ENCODE measurements around the gene CROCC.

Gene CROCC

DNA sequence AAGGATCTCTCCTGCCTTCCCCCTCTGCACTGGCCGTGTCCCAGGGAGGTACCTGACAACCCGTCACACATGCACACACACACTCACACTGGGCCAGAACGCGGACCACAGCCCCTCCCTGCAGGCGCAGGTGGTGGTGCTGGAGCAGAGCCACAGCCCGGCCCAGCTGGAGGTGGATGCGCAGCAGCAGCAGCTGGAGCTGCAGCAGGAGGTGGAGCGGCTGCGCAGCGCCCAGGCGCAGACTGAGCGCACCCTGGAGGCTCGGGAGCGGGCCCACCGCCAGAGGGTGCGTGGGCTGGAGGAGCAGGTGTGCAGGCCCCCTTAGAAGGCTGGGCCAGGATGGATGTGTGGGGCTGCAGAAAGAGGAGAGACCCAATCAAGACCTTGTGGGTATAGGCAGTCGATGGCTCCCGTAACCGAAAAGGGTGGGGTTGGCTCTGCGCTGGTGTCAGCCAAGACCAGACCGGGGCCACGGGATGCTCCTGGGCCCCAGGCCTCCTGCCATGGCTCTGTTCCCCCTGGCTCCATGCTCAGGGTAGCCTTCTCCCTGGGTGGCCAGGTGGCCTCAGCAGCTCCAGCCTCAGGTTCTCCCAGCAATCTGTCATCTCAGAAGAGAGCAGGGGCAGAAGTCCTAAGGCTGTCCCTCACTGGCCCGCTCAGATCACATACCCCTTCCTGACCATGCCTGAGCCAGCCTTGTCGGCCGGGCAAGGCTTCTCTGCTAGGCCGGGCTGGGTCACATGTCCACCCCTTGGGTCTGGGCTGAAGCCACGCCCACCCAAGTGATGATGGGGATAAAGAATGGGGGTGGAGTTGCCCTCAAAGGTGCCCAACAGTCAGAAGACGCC lies 49.8 kb downstream of the CROCC start:
- DNase-seq = no peak

DNA sequence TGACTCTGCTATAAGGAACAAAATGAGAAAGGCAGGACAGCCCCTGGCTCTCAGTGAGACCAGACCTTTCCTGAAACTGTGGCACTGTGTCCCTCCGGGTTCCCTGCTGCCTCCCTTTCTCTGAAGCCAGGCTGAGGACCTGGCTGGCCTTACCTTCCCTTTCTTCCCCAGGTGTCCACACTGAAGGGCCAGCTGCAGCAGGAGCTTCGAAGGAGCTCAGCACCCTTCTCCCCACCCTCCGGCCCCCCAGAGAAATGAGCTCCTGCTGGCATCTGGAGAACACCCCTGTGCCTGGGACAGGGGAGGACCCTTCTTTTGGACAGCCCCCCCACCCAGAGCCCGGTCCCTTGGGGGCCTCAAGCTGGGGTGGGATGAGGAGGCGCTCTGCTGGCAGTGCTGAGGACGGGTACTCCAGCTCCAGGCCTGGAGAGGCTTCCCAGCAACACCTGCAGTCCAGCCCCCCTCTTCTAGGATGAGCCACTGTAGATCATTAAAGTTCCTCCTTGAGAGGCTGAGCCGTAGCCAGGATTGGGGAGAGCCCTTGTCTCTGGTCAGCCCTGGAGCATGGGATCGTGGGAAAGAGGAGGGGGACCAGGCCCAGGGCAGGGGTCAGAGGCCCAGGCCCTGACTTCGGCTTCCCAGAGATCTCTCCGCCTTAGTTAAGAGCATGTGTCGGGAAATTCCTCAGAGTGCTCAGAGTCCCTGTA lies 50.6 kb downstream of the CROCC start:
- DNase-seq = no peak

DNA sequence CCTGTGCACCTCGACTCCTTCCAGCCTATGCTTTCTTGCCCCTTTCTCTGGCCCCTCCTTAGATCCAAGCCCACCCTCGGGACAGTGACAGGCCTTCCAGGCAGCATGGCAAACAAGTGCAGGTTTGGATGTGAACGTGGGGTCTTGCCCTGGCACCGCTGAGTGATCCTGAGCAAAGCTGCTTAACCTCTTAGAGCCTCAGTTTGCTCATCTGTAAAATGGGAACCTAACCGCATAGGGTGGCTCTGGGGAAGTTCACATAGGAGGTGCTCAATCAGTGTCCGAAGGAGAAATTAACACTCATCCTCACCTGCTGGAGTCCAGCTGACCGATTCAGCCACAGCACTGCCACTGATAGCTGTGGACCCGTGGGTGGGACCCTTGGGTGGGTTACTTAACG lies 51.5 kb downstream of the CROCC start:
- no peak for DNase-seq

DNA sequence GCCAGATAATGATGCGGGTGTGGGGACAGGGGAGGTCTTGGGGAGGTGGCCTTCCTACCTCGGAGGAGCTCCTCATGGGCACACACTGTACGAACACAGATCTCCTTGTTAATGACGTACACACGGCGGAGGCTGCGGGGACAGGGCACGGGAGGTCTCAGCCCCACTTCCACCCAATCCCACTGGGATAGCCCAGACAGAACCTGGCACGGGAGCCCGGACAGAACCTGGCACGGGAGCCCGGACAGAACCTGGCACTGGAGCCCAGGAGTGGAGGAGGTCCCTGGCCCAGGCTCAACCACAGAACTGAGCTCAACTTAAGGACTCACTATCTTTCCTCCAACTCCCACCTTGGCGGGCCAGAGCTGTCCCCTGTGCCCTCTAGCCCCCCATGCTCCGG lies 53.5 kb downstream of the CROCC start:
- DNase-seq = no peak

DNA sequence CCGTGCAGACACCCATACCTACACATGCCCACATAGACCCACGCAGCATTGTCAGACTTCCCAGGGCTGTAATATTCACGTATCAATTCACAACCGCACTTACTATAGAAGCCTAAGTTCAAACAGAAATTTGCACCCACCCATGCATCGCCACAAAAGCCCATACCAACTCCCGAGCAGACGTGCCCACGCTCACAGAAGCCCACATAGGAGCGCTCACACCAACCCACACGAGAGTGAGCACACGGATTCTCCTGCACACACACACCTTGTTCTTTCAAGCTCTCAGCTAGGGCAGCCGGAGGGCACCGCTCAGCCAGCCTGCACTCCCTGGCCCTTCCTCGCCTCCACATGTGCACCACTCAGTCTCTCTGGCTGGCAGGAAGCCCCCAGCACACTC lies 54.1 kb downstream of the CROCC start:
- no peak for DNase-seq

DNA sequence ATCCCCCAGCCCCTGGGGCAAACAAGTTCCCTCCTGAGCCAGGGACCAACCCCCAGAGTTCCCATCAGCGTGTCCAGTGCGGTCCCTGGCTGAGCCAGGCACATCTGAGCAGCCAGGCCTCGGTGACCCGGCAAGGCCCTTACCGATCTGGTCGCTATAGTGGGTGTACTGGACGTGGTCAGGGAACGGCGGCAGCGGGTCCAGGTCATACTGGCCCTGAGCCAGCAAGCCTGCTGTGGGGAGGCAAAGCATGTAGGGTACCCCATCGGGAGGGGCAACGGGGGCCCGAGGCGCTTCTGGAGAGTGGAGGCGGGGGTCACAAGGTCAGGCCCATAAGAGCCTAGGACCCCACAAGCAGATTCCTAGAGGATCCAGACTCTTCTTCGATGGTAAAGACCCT lies 55.2 kb downstream of the CROCC start:
- DNase-seq = no peak

DNA sequence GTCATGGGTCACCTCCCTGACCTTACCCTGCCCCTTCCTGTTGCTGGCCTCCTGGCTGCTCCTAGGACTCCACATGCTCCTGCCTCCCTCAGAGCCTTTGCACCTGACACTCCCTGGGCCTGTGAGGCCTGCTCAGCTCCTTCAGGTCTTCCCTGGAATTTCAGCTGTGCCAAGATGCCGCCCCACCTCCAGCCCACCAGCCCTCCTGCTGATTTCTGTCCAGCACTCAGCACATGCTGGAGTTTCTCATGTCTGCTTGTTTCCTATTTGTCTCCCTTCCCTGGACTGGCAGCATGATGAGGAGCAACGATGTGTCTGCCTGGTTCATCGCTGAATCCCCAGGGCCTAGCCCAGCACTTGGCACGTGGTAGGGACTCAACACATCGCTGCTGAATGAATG lies 55.6 kb downstream of the CROCC start:
- no peak for DNase-seq

DNA sequence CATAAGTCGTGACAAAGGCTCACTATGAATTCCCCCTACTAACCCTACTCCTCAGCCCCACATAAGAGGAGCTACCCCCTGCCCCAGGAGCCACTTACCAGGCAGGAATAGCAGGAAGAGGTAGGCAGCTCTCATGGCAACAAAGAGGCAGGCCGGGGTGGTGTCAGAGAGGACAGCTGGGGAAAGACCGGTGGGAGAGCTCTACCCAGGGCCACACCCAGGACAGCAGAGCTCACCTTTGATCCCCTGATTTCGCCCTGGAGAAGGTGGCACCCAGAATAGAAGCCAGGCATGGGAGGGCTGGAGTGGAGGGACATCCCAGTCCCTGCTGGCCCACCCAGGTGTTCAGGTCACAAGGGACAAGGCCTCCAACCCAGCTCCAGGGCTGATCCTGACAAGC lies 56.4 kb downstream of the CROCC start:
- DNase-seq = no peak

DNA sequence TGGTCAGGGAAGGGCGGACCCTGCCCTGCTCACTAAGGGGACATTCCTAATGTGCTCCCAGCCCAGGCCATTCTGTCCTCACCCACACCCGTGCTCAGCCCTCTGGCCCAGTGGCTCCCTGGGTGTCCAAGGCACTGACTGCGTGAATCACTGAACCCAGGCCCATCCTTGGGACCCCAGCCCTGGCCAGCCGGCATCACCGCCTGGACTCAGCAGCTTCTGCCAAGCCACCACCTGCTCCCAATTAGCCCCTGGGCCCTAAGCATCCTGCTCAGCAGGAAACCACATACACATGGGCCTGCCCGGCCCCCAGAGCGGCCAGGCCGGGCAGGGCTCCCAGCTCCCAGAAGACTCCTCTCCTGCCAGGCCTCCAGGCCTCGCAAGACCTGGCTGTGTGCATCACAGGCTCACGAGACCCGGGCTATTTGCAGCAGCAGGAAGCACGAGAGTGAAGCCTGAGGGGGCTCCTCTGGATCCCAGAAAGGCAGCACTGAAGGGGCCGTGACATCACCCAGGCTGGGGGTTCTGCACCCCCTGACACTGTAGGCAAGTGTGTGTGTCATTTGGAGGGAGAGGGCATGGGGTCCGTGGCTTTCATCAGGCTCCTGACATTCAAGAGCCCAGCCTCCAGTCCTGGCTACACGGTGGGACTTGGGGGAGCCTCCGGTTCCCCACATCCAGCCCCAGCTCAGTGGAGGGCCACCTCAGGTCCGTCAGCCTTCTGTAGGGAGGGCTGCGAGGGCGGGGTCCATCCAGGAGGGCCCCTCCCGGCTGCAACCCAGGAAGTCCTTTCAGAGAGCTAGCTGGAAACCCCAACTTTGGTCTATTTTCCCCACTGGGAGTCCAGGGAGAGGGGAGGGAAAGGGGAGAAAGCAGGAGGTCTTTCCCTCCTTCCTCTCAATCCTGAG lies 57.1 kb downstream of the CROCC start:
- no peak for DNase-seq

DNA sequence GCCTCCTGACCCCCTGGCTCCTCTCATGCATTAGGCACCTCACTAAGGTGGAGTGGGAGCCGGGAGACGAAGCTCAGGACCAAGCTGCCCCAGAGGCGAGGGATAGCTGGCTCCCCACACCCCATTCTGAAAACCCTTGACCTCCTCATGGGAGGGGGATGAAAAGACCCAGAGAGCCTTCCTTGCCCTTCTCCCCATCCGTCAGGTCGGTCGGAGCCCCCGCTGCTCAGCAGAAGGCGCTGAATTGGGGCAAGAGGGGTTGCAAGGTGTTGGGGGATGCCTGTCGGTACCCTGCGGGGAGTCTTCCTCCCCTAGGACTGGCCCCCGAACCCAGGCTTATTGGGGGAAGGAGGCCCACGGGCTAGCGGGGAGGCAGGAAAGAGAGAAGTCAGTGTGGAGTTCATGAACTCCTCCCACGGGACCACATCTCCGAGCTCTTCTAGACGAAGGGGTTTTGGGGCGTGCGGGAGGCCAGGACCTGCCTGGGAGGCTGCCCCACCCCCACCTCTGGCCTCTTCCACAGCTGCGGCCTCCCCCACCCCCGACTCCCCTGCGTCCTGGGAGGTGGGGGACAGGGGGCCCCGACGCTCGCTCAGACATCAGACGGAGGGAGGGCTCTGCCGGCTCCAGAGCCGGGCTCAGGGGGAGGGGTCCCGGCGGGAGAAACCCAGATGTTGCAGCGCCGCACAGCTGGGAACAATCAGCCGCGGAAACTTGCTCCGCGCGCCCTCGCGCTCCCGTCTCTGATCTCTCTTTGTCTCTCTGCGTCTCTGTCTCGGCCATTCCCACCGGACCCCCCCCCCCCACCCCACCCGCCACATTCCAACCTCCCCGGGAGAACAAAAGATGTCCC lies 58.0 kb downstream of the CROCC start:
- no peak for DNase-seq

DNA sequence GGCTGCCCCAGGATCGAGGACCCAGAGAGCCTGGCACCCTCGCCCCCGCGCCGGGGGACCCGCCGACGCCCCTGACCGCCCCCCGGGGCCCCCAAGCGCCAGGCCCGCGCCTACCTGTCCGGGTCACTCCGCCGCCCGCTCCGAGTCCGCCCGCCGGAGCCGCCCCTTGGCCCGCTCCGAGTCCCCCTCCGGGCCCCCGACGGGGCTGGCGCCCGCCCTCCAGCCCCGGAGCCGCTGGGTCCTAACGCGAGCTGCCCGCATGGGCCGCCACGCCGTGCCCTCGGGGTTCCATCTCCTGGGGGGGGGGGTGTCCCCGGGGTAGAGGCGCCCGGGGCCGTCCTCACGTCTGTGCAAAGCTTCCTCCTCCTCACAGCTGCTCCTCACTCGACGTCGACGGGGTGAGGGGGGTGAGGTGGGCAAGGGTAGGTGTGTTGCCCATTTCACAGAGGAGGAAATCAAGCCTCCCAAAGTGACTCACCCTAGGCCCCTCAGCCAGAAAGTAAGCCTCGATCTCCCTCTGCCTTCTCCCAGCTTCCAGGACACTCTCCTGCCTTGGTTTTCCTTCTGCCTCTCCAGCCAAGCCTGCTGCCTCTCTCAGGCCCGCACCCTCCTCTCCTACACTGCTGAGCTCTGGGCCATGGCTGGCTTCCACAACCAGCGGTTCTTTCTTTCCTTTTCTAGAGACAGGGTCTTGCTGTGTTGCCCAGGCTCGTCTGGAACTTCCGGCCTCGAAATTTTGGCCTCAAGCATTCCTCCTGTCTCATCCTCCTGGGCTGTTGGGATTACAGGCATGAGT lies 58.9 kb downstream of the CROCC start, which contains the start of gene MFAP2:
TSS of gene MFAP2 (minus strand) at position 148 of the 796 bp plus-strand sequence. CDS start 2,347 bp downstream, outside the sequence.
- DNase-seq = no peak

DNA sequence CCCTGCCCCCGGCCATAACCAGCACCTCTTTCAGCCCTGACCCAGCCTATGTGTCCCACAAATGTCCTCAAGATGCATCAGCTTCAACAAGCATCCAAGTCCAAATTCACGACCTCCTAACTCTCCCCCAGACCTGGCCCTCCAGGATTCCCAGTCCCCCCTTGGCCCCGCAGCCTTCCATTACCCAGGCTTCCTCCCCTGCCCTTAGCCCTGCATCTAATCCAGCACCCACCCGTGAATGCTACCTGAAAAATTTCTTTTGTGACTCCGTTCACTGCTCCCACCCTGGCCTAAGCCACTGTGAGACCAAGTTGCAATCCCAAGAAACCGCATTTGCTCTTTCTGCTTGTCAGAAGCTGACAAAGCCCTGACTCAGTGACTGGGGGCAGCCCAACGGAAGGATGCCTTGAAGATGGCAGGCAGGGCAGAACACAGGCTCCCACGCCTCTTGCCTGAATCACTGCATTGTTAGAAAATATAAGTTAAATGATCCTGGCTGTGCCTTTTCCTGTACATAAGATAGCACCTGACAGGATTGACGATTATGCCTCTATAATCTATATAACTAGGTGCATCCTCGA lies 59.6 kb downstream of the CROCC start:
- no peak for DNase-seq

DNA sequence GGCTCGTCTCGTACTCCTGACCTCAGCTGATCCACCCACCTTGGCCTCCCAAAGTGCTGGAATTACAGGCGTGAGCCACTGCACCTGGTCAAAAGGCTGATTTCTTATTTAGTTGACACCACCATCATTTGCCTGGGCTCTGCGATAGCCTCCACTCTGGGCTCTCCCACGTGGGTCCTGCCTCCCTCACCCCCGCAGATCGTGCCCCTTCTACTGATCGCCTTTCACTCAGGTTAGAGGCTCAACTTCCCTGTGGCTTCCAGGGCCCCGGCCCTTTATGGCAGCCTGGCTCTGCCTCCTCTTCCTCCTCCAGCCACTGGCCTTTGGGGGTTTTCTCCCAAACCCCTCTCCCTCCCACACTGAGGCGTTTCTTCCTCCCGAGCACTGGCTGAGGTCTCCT lies 61.2 kb downstream of the CROCC start:
- DNase-seq = no peak

DNA sequence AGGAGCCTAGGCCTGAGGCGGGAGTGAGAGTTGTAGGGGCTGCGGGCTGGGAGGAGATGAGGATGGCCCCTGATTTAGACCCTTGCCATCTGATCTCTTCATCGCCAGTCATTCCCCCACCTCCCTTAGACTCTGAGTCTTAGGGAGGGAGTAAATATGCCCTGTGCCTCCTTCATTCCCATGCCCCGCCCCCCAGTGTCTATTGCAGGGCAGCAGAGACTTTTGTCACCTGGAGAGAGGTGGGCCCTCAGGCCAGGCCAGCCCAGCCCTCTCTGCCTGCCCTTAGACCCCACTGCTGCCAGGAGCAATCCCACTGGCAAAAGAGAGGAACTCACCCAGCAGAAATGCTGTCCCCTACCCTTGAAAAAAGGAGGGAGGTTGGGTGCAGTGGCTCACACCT lies 61.9 kb downstream of the CROCC start:
- DNase-seq = no peak

DNA sequence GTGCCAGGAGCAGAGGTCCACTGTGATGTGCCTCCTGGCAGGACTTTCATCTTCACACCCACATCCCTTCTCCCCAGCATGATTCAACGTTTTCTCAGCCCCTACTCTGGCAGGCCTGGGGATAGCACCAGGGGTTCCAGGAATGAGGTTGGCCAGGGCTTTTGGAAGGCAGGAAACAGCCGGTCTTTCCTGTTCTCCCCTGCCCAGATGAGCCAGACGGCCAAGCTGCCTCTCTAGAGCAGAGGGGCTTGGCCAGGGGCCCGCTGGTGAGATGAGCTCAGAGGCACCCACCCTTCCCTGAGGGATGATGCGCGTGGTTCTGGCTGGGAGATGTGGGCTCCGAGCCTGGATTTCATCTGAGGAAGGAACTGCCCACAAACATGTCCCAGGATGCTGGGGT lies 63.0 kb downstream of the CROCC start:
- no peak for DNase-seq

DNA sequence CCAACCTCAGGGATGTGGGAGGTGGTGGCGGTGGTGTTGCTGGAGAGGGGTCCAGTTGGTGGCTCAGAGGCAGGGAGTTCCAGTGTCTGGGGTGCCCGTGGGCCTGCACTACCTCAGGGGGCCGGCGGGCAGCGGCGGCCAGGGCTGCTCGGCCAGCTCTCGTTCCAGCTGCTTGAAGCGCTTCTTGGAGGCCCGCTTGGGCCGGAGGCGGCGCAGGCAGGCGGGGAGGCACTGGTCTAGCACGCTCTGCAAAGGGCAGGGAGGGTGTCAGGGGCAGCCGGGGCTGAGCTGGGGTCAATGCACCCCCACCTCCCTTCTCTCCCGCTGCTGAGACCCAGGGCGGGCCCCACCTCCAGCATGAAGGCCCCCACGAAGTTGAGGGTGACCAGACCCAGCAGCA lies 64.4 kb downstream of the CROCC start:
- DNase-seq = no peak

DNA sequence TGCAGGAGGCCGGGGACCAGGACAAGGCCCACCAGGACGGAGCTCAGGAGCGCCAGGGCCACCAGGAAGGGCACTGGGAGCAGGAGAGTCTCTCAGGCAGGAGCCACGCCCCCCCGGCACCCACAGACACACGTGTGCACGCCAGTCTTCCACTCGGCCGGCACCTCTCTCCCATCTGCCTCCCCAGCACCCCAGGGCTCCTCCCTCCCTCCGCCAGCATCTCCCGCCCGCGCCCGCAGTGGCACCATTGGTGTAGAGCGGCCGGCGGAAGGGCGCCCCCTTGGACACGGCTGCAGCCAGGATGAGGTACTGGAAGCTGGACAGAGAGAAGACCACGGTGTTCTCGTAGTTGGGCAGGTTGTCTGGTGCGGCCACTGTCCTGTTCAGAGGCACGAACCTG lies 64.8 kb downstream of the CROCC start:
- DNase-seq = no peak

DNA sequence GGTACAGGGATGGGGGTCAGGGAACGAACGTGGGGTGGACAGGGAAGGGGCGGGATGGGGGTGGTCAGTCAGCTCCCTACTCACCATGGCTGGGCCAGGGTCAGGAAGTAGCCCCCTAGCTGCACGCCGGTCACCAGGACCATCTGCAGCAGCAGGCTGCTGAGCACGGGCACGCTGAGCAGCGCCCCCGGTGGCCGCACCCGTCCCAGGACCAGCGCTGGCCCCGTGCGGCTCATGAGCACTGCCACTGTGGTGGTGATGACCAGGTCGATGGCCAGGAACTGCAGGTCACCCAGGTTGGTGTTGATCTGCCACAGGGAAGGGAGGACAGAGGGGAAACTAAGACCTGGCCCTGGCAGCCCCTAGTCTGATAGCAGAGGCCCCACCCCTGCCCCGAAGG lies 65.2 kb downstream of the CROCC start:
- no peak for DNase-seq

DNA sequence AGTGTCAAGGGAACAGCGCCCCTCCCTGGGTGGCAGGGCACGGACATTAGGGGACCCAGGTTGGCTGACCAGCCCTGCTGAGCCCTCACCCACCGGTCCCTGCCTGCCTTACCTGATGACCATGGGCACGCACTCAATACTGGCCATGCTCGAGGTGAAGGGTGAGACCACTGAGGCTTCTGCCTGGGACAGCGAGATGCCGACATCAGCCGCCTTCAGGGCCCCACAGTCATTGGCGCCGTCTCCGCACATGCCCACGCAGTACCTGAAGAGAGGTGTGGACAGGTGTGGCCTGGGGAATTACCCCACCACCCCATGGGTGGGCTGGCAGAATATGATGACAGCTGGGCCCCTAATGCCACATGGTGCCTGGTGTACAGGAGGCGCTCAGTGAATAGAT lies 66.5 kb downstream of the CROCC start:
- DNase-seq = no peak

DNA sequence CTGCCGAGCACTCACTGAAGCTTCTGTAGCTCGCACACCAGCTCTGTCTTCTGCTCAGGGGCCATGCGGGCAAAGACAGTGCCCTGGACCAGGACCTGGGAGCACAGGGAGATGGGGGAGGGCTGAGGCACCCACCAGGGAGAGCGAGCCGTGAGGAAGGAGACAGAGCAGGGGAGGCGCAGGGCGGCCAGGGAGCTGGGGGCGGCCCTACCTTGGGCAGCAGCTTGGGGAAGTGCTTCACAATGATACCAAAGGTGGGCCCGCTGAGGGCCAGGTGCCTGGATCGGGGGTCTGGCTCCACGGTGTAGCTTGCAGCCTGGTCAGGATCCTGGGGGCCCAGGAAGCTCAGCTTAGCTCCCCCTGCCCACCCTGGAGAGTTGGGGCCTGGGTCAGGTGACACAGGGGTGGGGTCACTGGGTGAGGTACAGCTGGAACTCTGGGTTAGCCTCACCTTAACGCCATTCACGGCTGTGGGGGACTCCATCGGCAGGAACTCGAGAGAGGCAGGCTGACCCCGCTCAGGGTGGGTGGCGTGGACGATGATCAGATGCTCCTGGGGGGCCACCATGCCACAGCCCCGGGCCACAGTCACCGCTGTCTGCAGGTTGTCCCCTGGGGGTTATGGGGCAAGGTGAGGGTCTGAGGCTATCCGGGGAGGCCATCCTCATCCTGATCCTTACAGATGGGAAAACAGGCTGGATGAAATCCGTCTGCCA lies 68.1 kb downstream of the CROCC start:
- DNase-seq = no peak
